SK-N-MC (cell line): ENCODE results near the gene NUBPL.

ENCODE experiments used
- DNase-seq: peaks from one replicate; pipeline ENCODE4 v3.0.0-alpha.2; 2011; ENCODE audit warnings: low read depth, low spot score
- H3K27ac ChIP-seq: fragments of 200-600 bp; sonication (generic); 2 replicates; pipeline ENCODE4 v1.5.1; 2016; ENCODE audit warnings: mixed run types
- H3K36me3 ChIP-seq: fragments of 200-600 bp; sonication (generic); 2 replicates; pipeline ENCODE4 v1.6.1; 2017; ENCODE audit warnings: antibody characterized with exemption, low read length, mixed read lengths; ENCODE audit not compliant: insufficient read depth
- H3K4me3 ChIP-seq: fragments of 200-600 bp; sonication (generic); 2 replicates; pipeline ENCODE4 v1.5.1; 2016
- H3K9ac ChIP-seq: fragments of 200-600 bp; sonication (generic); 2 replicates; pipeline ENCODE4 v1.8.0; 2017; ENCODE audit warnings: mixed run types, mixed read lengths; ENCODE audit not compliant: insufficient read length
- H3K9me3 ChIP-seq: fragments of 200-600 bp; sonication (generic); 2 replicates; pipeline ENCODE4 v1.6.1; 2017; ENCODE audit warnings: low read depth, mild to moderate bottlenecking, antibody characterized with exemption, low read length, moderate library complexity, mixed read lengths
- EZH2 ChIP-seq: fragments of 200-600 bp; sonication (generic); IDR thresholded peaks from one replicate; pipeline ENCODE4 v1.6.1; 2017; ENCODE audit warnings: antibody characterized with exemption
- FOXP2 ChIP-seq: optimal IDR thresholded peaks from 2 replicates; pipeline ENCODE3; 2011; ENCODE audit warnings: mild to moderate bottlenecking, moderate library complexity; ENCODE audit not compliant: insufficient read depth; ENCODE audit errors: extremely low read length, control extremely low read depth
- POLR2AphosphoS5 ChIP-seq: IDR thresholded peaks from 2 replicates; pipeline ENCODE4 v1.6.1; 2012; ENCODE audit warnings: mild to moderate bottlenecking, low read depth, low read length, borderline replicate concordance

NUBPL gene

GRCh38 chr14:31677052-31677451 lies 115.8 kb downstream of the NUBPL start:
- H3K36me3 ChIP-seq = no peaks in the 10 kb centered on the region
- H3K9ac ChIP-seq = no peak overlapping the region
- no peaks in the 10 kb centered on the region for H3K9me3 ChIP-seq
- H3K4me3 ChIP-seq = no peak overlapping the region
- H3K27ac ChIP-seq = no peak overlapping the region
- no peak for TF ChIP-seq FOXP2
- no peak for TF ChIP-seq POLR2AphosphoS5
- TF ChIP-seq EZH2 = no peak
- DNase-seq = no peak

- H3K27ac ChIP-seq = no peak overlapping the region
- no peak overlapping the region for H3K4me3 ChIP-seq
- H3K36me3 ChIP-seq = no peaks in the 10 kb centered on the region
- no peaks in the 10 kb centered on the region for H3K9me3 ChIP-seq
- no peak for DNase-seq
- no peak overlapping the region for H3K9ac ChIP-seq
- no peak for TF ChIP-seq FOXP2
- no peak for TF ChIP-seq EZH2
- TF ChIP-seq POLR2AphosphoS5 = no peak
These were observed 116.4 kb downstream of the NUBPL start for GRCh38 chr14:31677630-31678029.

- H3K9ac ChIP-seq = no peak overlapping the region
- no peaks in the 10 kb centered on the region for H3K36me3 ChIP-seq
- no peaks in the 10 kb centered on the region for H3K9me3 ChIP-seq
- DNase-seq = no peak
- TF ChIP-seq EZH2 (no peak), FOXP2 (no peak), POLR2AphosphoS5 (no peak)
- no peak overlapping the region for H3K4me3 ChIP-seq
- H3K27ac ChIP-seq = no peak overlapping the region
These were observed 117.4 kb downstream of the NUBPL start for GRCh38 chr14:31678421-31679249.

GRCh38 chr14:31682768-31683167 lies 121.6 kb downstream of the NUBPL start:
- Histone ChIP-seq H3K9me3 (no peaks in the 10 kb centered on the region), H3K4me3 (no peak overlapping the region), H3K9ac (no peak overlapping the region), H3K27ac (no peak overlapping the region), H3K36me3 (no peaks in the 10 kb centered on the region)
- no peak for DNase-seq
- no peak for TF ChIP-seq FOXP2
- TF ChIP-seq POLR2AphosphoS5 = no peak
- TF ChIP-seq EZH2 = no peak

GRCh38 chr14:31687726-31688125 lies 126.5 kb downstream of the NUBPL start:
- Histone ChIP-seq H3K9me3 (no peaks in the 10 kb centered on the region), H3K27ac (no peak overlapping the region), H3K9ac (no peak overlapping the region), H3K36me3 (no peaks in the 10 kb centered on the region), H3K4me3 (no peak overlapping the region)
- TF ChIP-seq POLR2AphosphoS5 = no peak
- TF ChIP-seq EZH2 = no peak
- TF ChIP-seq FOXP2 = no peak
- no peak for DNase-seq

GRCh38 chr14:31690056-31690455 lies 128.9 kb downstream of the NUBPL start:
- no peak overlapping the region for H3K9ac ChIP-seq
- no peak for DNase-seq
- no peak overlapping the region for H3K4me3 ChIP-seq
- H3K9me3 ChIP-seq = no peaks in the 10 kb centered on the region
- TF ChIP-seq EZH2 (no peak), POLR2AphosphoS5 (no peak), FOXP2 (no peak)
- H3K36me3 ChIP-seq = no peaks in the 10 kb centered on the region
- H3K27ac ChIP-seq = no peak overlapping the region

- H3K36me3 ChIP-seq = no peaks in the 10 kb centered on the region
- H3K4me3 ChIP-seq = no peak overlapping the region
- TF ChIP-seq FOXP2 = no peak
- TF ChIP-seq EZH2 = no peak
- TF ChIP-seq POLR2AphosphoS5 = no peak
- no peak overlapping the region for H3K27ac ChIP-seq
- H3K9me3 ChIP-seq = no peaks in the 10 kb centered on the region
- no peak for DNase-seq
- H3K9ac ChIP-seq = no peak overlapping the region
These were observed 131.2 kb downstream of the NUBPL start for GRCh38 chr14:31692376-31692781.

GRCh38 chr14:31696378-31696777 lies 135.2 kb downstream of the NUBPL start:
- H3K9me3 ChIP-seq = no peaks in the 10 kb centered on the region
- no peak overlapping the region for H3K27ac ChIP-seq
- TF ChIP-seq FOXP2 (no peak), EZH2 (no peak), POLR2AphosphoS5 (no peak)
- H3K9ac ChIP-seq = no peak overlapping the region
- no peak for DNase-seq
- H3K36me3 ChIP-seq = no peaks in the 10 kb centered on the region
- H3K4me3 ChIP-seq = no peak overlapping the region
